Neural progenitor cell (in vitro differentiated cells): ENCODE data around the gene UAP1L1. TPM values are rescaled to one million over a fixed set of nuclear protein-coding genes. Genes with fewer than 3 reads are reported as not detected.

Experiments used
- DNase-seq: peaks from one replicate; pipeline ENCODE4 v3.0.0-alpha.2; 2016; ENCODE audit warnings: low spot score
- H2AFZ ChIP-seq: fragments of 200-600 bp; sonication (generic); replicated peaks from 2 replicates; pipeline ENCODE4 v1.6.1; 2016; ENCODE audit warnings: antibody characterized with exemption
- H3F3A ChIP-seq: fragments of 200-600 bp; sonication (generic); 2 replicates; pipeline ENCODE4 v1.6.1; 2016; ENCODE audit warnings: antibody characterized with exemption, low read depth
- H3K27ac ChIP-seq: fragments of 200-600 bp; sonication (generic); 2 replicates; pipeline ENCODE4 v1.5.1; 2016; ENCODE audit warnings: mild to moderate bottlenecking
- H3K27me3 ChIP-seq: fragments of 200-600 bp; sonication (generic); 2 replicates; pipeline ENCODE4 v1.6.1; 2016; ENCODE audit warnings: mild to moderate bottlenecking, moderate library complexity
- H3K36me3 ChIP-seq: fragments of 200-600 bp; sonication (generic); 2 replicates; pipeline ENCODE4 v1.5.1; 2016
- H3K4me1 ChIP-seq: fragments of 200-600 bp; sonication (generic); 2 replicates; pipeline ENCODE4 v1.6.1; 2016; ENCODE audit warnings: mixed run types
- H3K4me2 ChIP-seq: fragments of 200-600 bp; sonication (generic); 2 replicates; pipeline ENCODE4 v1.6.1; 2016
- H3K4me3 ChIP-seq: fragments of 200-600 bp; sonication (generic); 2 replicates; pipeline ENCODE4 v1.5.1; 2016
- H3K79me2 ChIP-seq: fragments of 200-600 bp; sonication (generic); 2 replicates; pipeline ENCODE4 v1.6.1; 2016; ENCODE audit warnings: low read depth
- H3K9ac ChIP-seq: fragments of 200-600 bp; sonication (generic); 2 replicates; pipeline ENCODE4 v1.6.1; 2016
- H3K9me3 ChIP-seq: fragments of 200-600 bp; sonication (generic); 2 replicates; pipeline ENCODE4 v1.5.1; 2016; ENCODE audit warnings: low read depth
- H4K20me1 ChIP-seq: fragments of 200-600 bp; sonication (generic); 2 replicates; pipeline ENCODE4 v1.6.1; 2016; ENCODE audit warnings: low read depth
- H3K27ac Mint-ChIP-seq: 3 replicates; pipeline ENCODE4 v1.8.0; 2021; ENCODE audit warnings: mixed read lengths
- H3K27me3 Mint-ChIP-seq: 2 replicates; pipeline ENCODE4 v1.8.0; 2022; ENCODE audit warnings: low read depth, mild to moderate bottlenecking, inconsistent platforms, moderate library complexity, mixed read lengths; ENCODE audit not compliant: insufficient read depth
- H3K36me3 Mint-ChIP-seq: 3 replicates; pipeline ENCODE4 v1.8.0; 2021; ENCODE audit warnings: mixed read lengths
- H3K4me1 Mint-ChIP-seq: 3 replicates; pipeline ENCODE4 v1.8.0; 2021; ENCODE audit warnings: mixed read lengths
- H3K4me3 Mint-ChIP-seq: 3 replicates; pipeline ENCODE4 v1.8.0; 2021; ENCODE audit warnings: mild to moderate bottlenecking, moderate library complexity, mixed read lengths
- H3K9me3 Mint-ChIP-seq: 3 replicates; pipeline ENCODE4 v1.8.0; 2020; ENCODE audit warnings: mixed read lengths
- CTCF ChIP-seq: fragments of 200-600 bp; sonication (generic); IDR thresholded peaks from 2 replicates; pipeline ENCODE4 v1.5.1; 2017; ENCODE audit warnings: antibody characterized with exemption, mild to moderate bottlenecking
- EZH2 ChIP-seq: fragments of 200-600 bp; sonication (generic); IDR thresholded peaks from 2 replicates; pipeline ENCODE4 v1.6.1; 2017; ENCODE audit warnings: antibody characterized with exemption, mild to moderate bottlenecking, moderate library complexity
- EZH2phosphoT487 ChIP-seq: fragments of 200-600 bp; sonication (generic); IDR thresholded peaks from 2 replicates; pipeline ENCODE4 v1.6.1; 2017; ENCODE audit warnings: antibody characterized with exemption
- total RNA-seq: library from RNA; depleted of rRNA; stranded (reverse); fragments of >200 nt; gene quantifications from 2 replicates; pipeline ENCODE4 v1.2.3, GENCODE V29; 2015; ENCODE audit warnings: low replicate concordance

Gene UAP1L1
- total RNA-seq, 1 donor from 2014 or later = 0.51 TPM

- H3K9me3 ChIP-seq = no peaks in the 10 kb centered on the region
- H3K4me3 Mint-ChIP-seq = no peak within 1 kb of the TSS
- H2AFZ ChIP-seq = no peak within 1 kb of the TSS
- H3K9ac ChIP-seq = no peak within 1 kb of the TSS
- peak within 1 kb of the TSS; percentile 47 for H3K4me3 ChIP-seq
- H3K36me3 ChIP-seq = no peaks in the 10 kb centered on the region
- peaks cover 17% of the 10 kb centered on the region for H3K4me1 ChIP-seq
- H3K4me2 ChIP-seq = peak within 1 kb of the TSS; percentile 87
- DNase-seq = peak; percentile 56
- H3F3A ChIP-seq = peaks cover 27% of the 10 kb centered on the region
- H3K9me3 Mint-ChIP-seq = no peaks in the 10 kb centered on the region
- H3K4me1 Mint-ChIP-seq = peaks cover 7% of the 10 kb centered on the region
- no peak within 1 kb of the TSS for H3K27ac ChIP-seq
- no peaks in the 10 kb centered on the region for H3K36me3 Mint-ChIP-seq
- H3K27me3 Mint-ChIP-seq = peaks cover 40% of the 10 kb centered on the region
- no peaks in the 10 kb centered on the region for H3K79me2 ChIP-seq
- H3K27me3 ChIP-seq = peaks cover 90% of the 10 kb centered on the region
- peak; percentile 77 for TF ChIP-seq EZH2
- no peak for TF ChIP-seq CTCF
- TF ChIP-seq EZH2phosphoT487 = peak; percentile 65
- no peak within 1 kb of the TSS for H3K27ac Mint-ChIP-seq
- peaks cover 36% of the 10 kb centered on the region for H4K20me1 ChIP-seq
Observed at GRCh38 chr9:137053944-137054931, 23.1 kb upstream of the UAP1L1 start, which contains the start of gene ENTPD2. Gene ENTPD2, minus strand, starts transcription at chr9:137054061. Its CDS starts 64 bp downstream, at chr9:137053997.

GRCh38 chr9:137054932-137055384 lies 22.4 kb upstream of the UAP1L1 start:
- peaks cover 7% of the 10 kb centered on the region for H3K4me1 Mint-ChIP-seq
- H3K27me3 Mint-ChIP-seq = peaks cover 33% of the 10 kb centered on the region
- TF ChIP-seq EZH2phosphoT487 = no peak
- no peak for TF ChIP-seq CTCF
- TF ChIP-seq EZH2 = no peak
- H3K4me3 Mint-ChIP-seq = no peak overlapping the region
- Histone ChIP-seq H3K4me3 (no peak overlapping the region), H3K9me3 (no peaks in the 10 kb centered on the region), H3K4me2 (peak overlapping the region; percentile 6), H3K27me3 (peaks cover 83% of the 10 kb centered on the region), H3K4me1 (peaks cover 17% of the 10 kb centered on the region), H3K36me3 (no peaks in the 10 kb centered on the region), H3K9ac (no peak overlapping the region), H2AFZ (no peak overlapping the region), H3K79me2 (no peaks in the 10 kb centered on the region), H3K27ac (no peak overlapping the region), H3F3A (peaks cover 27% of the 10 kb centered on the region), H4K20me1 (peaks cover 30% of the 10 kb centered on the region)
- H3K27ac Mint-ChIP-seq = no peak overlapping the region
- no peaks in the 10 kb centered on the region for H3K9me3 Mint-ChIP-seq
- H3K36me3 Mint-ChIP-seq = no peaks in the 10 kb centered on the region
- DNase-seq = no peak

GRCh38 chr9:137055385-137056364 lies 21.6 kb upstream of the UAP1L1 start:
- Histone ChIP-seq H3K79me2 (no peaks in the 10 kb centered on the region), H3K4me3 (no peak overlapping the region), H3K27me3 (peaks cover 80% of the 10 kb centered on the region), H3K27ac (no peak overlapping the region), H3K9me3 (no peaks in the 10 kb centered on the region), H3K36me3 (no peaks in the 10 kb centered on the region), H3F3A (peaks cover 27% of the 10 kb centered on the region), H4K20me1 (peaks cover 23% of the 10 kb centered on the region), H3K4me2 (peak overlapping the region; percentile 22), H2AFZ (no peak overlapping the region), H3K4me1 (peaks cover 17% of the 10 kb centered on the region), H3K9ac (no peak overlapping the region)
- no peak for TF ChIP-seq CTCF
- no peak for TF ChIP-seq EZH2phosphoT487
- no peak for TF ChIP-seq EZH2
- Mint-ChIP-seq H3K36me3 (no peaks in the 10 kb centered on the region), H3K4me1 (peaks cover 7% of the 10 kb centered on the region), H3K4me3 (no peak overlapping the region), H3K27me3 (peaks cover 33% of the 10 kb centered on the region), H3K9me3 (no peaks in the 10 kb centered on the region), H3K27ac (no peak overlapping the region)
- DNase-seq = peak; percentile 61
